Neuronal stem cell (in vitro differentiated cells): ENCODE data around the gene FDXR.

Experiments
- DNase-seq: peaks from one replicate; pipeline ENCODE4 v3.0.0-alpha.2; 2013; ENCODE audit warnings: low spot score
- H2AFZ ChIP-seq: one replicate; pipeline ENCODE4 v1.6.1; 2013; ENCODE audit warnings: mild to moderate bottlenecking, low read length, inconsistent platforms
- H2AK5ac ChIP-seq: 2 replicates; pipeline ENCODE4 v1.6.1; 2013; ENCODE audit warnings: low read depth, mild to moderate bottlenecking, inconsistent platforms, low read length, moderate library complexity, mixed read lengths
- H2BK120ac ChIP-seq: 2 replicates; pipeline ENCODE4 v1.6.1; 2013; ENCODE audit warnings: low read depth, mild to moderate bottlenecking, inconsistent platforms, low read length, moderate library complexity, mixed read lengths
- H2BK12ac ChIP-seq: one replicate; pipeline ENCODE4 v1.6.1; 2013; ENCODE audit warnings: low read length, inconsistent platforms
- H2BK15ac ChIP-seq: 2 replicates; pipeline ENCODE4 v1.6.1; 2013; ENCODE audit warnings: mild to moderate bottlenecking, low read length, inconsistent platforms, mixed read lengths
- H2BK5ac ChIP-seq: one replicate; pipeline ENCODE4 v1.6.1; 2013; ENCODE audit warnings: inconsistent platforms, mild to moderate bottlenecking, low read length, moderate library complexity
- H3K14ac ChIP-seq: one replicate; pipeline ENCODE4 v1.6.1; 2013; ENCODE audit warnings: low read length, inconsistent platforms
- H3K18ac ChIP-seq: 2 replicates; pipeline ENCODE4 v1.6.1; 2013; ENCODE audit warnings: low read length, inconsistent platforms
- H3K23ac ChIP-seq: 2 replicates; pipeline ENCODE4 v1.6.1; 2013; ENCODE audit warnings: low read depth, mild to moderate bottlenecking, mixed read lengths, low read length, inconsistent platforms; ENCODE audit not compliant: poor library complexity
- H3K27ac ChIP-seq: replicated peaks from 3 replicates; pipeline ENCODE4 v1.5.1; 2013; ENCODE audit warnings: low read length, inconsistent platforms
- H3K27me3 ChIP-seq, 3 experiments: 2 replicates each; pipeline ENCODE4 v1.6.1; 2013; ENCODE audit warnings: low read length in 3 of 3, mild to moderate bottlenecking in 2 of 3, inconsistent platforms in 1 of 3, low read depth in 1 of 3, mixed read lengths in 1 of 3, moderate library complexity in 1 of 3; ENCODE audit not compliant: control insufficient read depth in 3 of 3, insufficient read depth in 3 of 3
- H3K36me3 ChIP-seq, 2 donors: replicated peaks in 1 of 2; 2 replicates each; pipeline ENCODE4 v1.6.1; 2013; ENCODE audit warnings: low read length in 2 of 2; ENCODE audit not compliant: control insufficient read depth in 2 of 2, insufficient read depth in 2 of 2
- H3K4ac ChIP-seq: 2 replicates; pipeline ENCODE4 v1.6.1; 2013; ENCODE audit warnings: inconsistent platforms, mild to moderate bottlenecking, low read length, moderate library complexity
- H3K4me1 ChIP-seq, 2 donors: 1 replicate in 1 of 2; 2 replicates in 1 of 2; pipeline ENCODE4 v1.6.1; 2013; ENCODE audit warnings: low read length in 2 of 2, low read depth in 1 of 2; ENCODE audit not compliant: control insufficient read depth in 2 of 2, insufficient read depth in 1 of 2
- H3K4me2 ChIP-seq: one replicate; pipeline ENCODE4 v1.6.1; 2013; ENCODE audit warnings: mild to moderate bottlenecking, low read length, inconsistent platforms; ENCODE audit not compliant: insufficient read depth, poor library complexity, severe bottlenecking
- H3K4me3 ChIP-seq, 2 donors: 2 replicates each; pipeline ENCODE4 v1.5.1; 2013; ENCODE audit warnings: low read length in 2 of 2, mild to moderate bottlenecking in 2 of 2, inconsistent platforms in 1 of 2, moderate library complexity in 1 of 2
- H3K79me1 ChIP-seq: one replicate; pipeline ENCODE4 v1.6.1; 2013; ENCODE audit warnings: low read depth, mild to moderate bottlenecking, inconsistent platforms, low read length, moderate library complexity
- H3K9ac ChIP-seq: one replicate; pipeline ENCODE4 v1.6.1; 2013; ENCODE audit warnings: mild to moderate bottlenecking, low read depth, low read length, inconsistent platforms; ENCODE audit not compliant: poor library complexity
- H3K9me3 ChIP-seq, 2 donors: replicated peaks in 1 of 2; 2 replicates each; pipeline versions ENCODE3 to v1.6.1; 2013; ENCODE audit warnings: low read length in 2 of 2, mild to moderate bottlenecking in 2 of 2, inconsistent platforms in 1 of 2, low read depth in 1 of 2, mixed read lengths in 1 of 2, moderate library complexity in 1 of 2; ENCODE audit not compliant: control insufficient read depth in 2 of 2, insufficient read depth in 1 of 2
- H4K8ac ChIP-seq: one replicate; pipeline ENCODE4 v1.6.1; 2013; ENCODE audit warnings: low read depth, mild to moderate bottlenecking, inconsistent platforms, low read length, moderate library complexity
- H4K91ac ChIP-seq: one replicate; pipeline ENCODE4 v1.6.1; 2013; ENCODE audit warnings: low read length, low read depth, mild to moderate bottlenecking, inconsistent platforms; ENCODE audit not compliant: poor library complexity
- WGBS, 2 donors: extraction: QIAGEN DNeasy Blood & Tissue Kit; methylation state at CpG; one replicate each; pipeline ENCODE4 v1.1.7; 2013; ENCODE audit warnings: missing lambda C conversion rate in 2 of 2, mixed read lengths in 1 of 2; ENCODE audit not compliant: insufficient read length in 2 of 2, insufficient replicate concordance in 1 of 2; ENCODE audit errors: extremely low coverage in 2 of 2; 5-methylcytosine and 5-hydroxymethylcytosine counted together

FDXR gene

GRCh38 chr17:74839990-74840852 is 32.6 kb downstream of the FDXR start:
- Histone ChIP-seq H3K79me1 (peaks cover 4% of the 10 kb centered on the region), H4K8ac (no peak overlapping the region), H3K27me3 (peaks cover 4 to 28% (median 18%) of the 10 kb centered on the region in 3 experiments), H3K9ac (no peak overlapping the region), H2BK120ac (no peak overlapping the region), H3K4me2 (no peak overlapping the region), H2BK15ac (no peak overlapping the region), H3K9me3 (peaks cover 0 to 2% of the 10 kb centered on the region in 2 donors), H2BK5ac (no peak overlapping the region), H3K4ac (no peak overlapping the region), H3K36me3 (peaks cover 7 to 8% of the 10 kb centered on the region in 2 donors), H3K4me1 (peaks cover 10 to 14% of the 10 kb centered on the region in 2 donors), H3K4me3 (no peak overlapping the region), H2BK12ac (no peak overlapping the region), H4K91ac (no peak overlapping the region), H2AFZ (no peak overlapping the region), H3K14ac (peak overlapping the region; percentile 25), H3K23ac (no peak overlapping the region), H3K18ac (no peak overlapping the region), H3K27ac (no peak overlapping the region), H2AK5ac (peak overlapping the region; percentile 19)
- no CpG with 5 or more reads among the region's 7 CpGs for WGBS, 2 donors
- no peak for DNase-seq

GRCh38 chr17:74838274-74838673 is 34.5 kb downstream of the FDXR start:
- Histone ChIP-seq H3K79me1 (peaks cover 2% of the 10 kb centered on the region), H3K14ac (no peak overlapping the region), H2BK15ac (no peak overlapping the region), H2AK5ac (no peak overlapping the region), H3K27ac (no peak overlapping the region), H2AFZ (no peak overlapping the region), H3K4ac (no peak overlapping the region), H4K91ac (no peak overlapping the region), H3K9ac (no peak overlapping the region), H3K36me3 (peaks cover 7 to 8% of the 10 kb centered on the region in 2 donors), H3K18ac (no peak overlapping the region), H4K8ac (no peak overlapping the region), H2BK5ac (no peak overlapping the region), H2BK12ac (no peak overlapping the region), H3K27me3 (peaks cover 1 to 15% (median 11%) of the 10 kb centered on the region in 3 experiments), H3K4me3 (no peak overlapping the region), H3K9me3 (peaks cover 0 to under 1% of the 10 kb centered on the region in 2 donors), H2BK120ac (no peak overlapping the region), H3K23ac (peak overlapping the region; percentile 91), H3K4me1 (peaks cover 16 to 26% of the 10 kb centered on the region in 2 donors), H3K4me2 (no peak overlapping the region)
- DNase-seq, result no peak
- WGBS, 2 donors, result no CpG with 5 or more reads among the region's 9 CpGs

GRCh38 chr17:74836691-74837467 is 35.9 kb downstream of the FDXR start:
- WGBS, 2 donors, result no CpG with 5 or more reads among the region's 19 CpGs

GRCh38 chr17:74836191-74836590 is 36.6 kb downstream of the FDXR start:
- peaks cover 4% of the 10 kb centered on the region for H3K79me1 ChIP-seq
- peak overlapping the region; percentile 24 for H2BK5ac ChIP-seq
- no peaks in the 10 kb centered on the region for H3K27me3 ChIP-seq
- no CpG with 5 or more reads among the region's 26 CpGs for WGBS, 2 donors
- no peak overlapping the region for H2BK120ac ChIP-seq
- H2BK12ac ChIP-seq, result peak overlapping the region; percentile 22
- H3K23ac ChIP-seq, result peak overlapping the region; percentile 43
- peak overlapping the region; percentile 63 for H3K14ac ChIP-seq
- H3K36me3 ChIP-seq, result peaks cover 7 to 8% of the 10 kb centered on the region in 2 donors
- H3K4ac ChIP-seq, result no peak overlapping the region
- H3K9ac ChIP-seq, result peak overlapping the region; percentile 44
- no peaks in the 10 kb centered on the region for H3K9me3 ChIP-seq
- H4K8ac ChIP-seq, result peak overlapping the region; percentile 29
- H2AK5ac ChIP-seq, result peak overlapping the region; percentile 37
- no peak overlapping the region for H2AFZ ChIP-seq
- no peak overlapping the region for H3K27ac ChIP-seq
- peaks cover 15 to 20% of the 10 kb centered on the region in 2 donors for H3K4me1 ChIP-seq
- no peak overlapping the region for H3K4me2 ChIP-seq
- DNase-seq, result no peak
- H3K4me3 ChIP-seq, result no peak overlapping the region
- H4K91ac ChIP-seq, result no peak overlapping the region
- no peak overlapping the region for H3K18ac ChIP-seq
- peak overlapping the region; percentile 26 for H2BK15ac ChIP-seq

More at GRCh38 chr17:74836691-74837467, 35.9 kb downstream of the FDXR start:
- H4K91ac ChIP-seq, result no peak overlapping the region
- H2BK12ac ChIP-seq, result no peak overlapping the region
- H3K4me3 ChIP-seq, result no peak overlapping the region
- H2BK120ac ChIP-seq, result no peak overlapping the region
- H3K27ac ChIP-seq, result no peak overlapping the region
- no peak overlapping the region for H3K23ac ChIP-seq
- peaks cover 2% of the 10 kb centered on the region for H3K79me1 ChIP-seq
- H3K4me2 ChIP-seq, result no peak overlapping the region
- peak overlapping the region; percentile 44 for H3K9ac ChIP-seq
- no peak overlapping the region for H3K4ac ChIP-seq
- H4K8ac ChIP-seq, result no peak overlapping the region
- DNase-seq, result no peak
- peak overlapping the region; percentile 24 for H2BK5ac ChIP-seq
- peaks cover 7 to 8% of the 10 kb centered on the region in 2 donors for H3K36me3 ChIP-seq
- H2BK15ac ChIP-seq, result no peak overlapping the region
- H3K27me3 ChIP-seq, result peaks cover 0 to 4% (median 3%) of the 10 kb centered on the region in 3 experiments
- H2AFZ ChIP-seq, result no peak overlapping the region
- H3K9me3 ChIP-seq, result no peaks in the 10 kb centered on the region
- H3K18ac ChIP-seq, result no peak overlapping the region
- no peak overlapping the region for H2AK5ac ChIP-seq
- no peak overlapping the region for H3K14ac ChIP-seq
- peaks cover 15 to 24% of the 10 kb centered on the region in 2 donors for H3K4me1 ChIP-seq
